Osteoblast (primary cell): ENCODE results near the gene TTC7B. TPM values are rescaled to one million over a fixed set of nuclear protein-coding genes. Genes with fewer than 3 reads are reported as not detected.

Experiments used
- DNase-seq: peaks from one replicate; pipeline ENCODE4 v3.0.0; 2011; ENCODE audit warnings: low spot score, mixed read lengths; ENCODE audit not compliant: insufficient read length; ENCODE audit errors: missing footprints
- H2AFZ ChIP-seq: 2 replicates; pipeline ENCODE4 v1.6.0; 2011; ENCODE audit warnings: mild to moderate bottlenecking, low read length
- H3K27ac ChIP-seq: 2 replicates; pipeline ENCODE4 v1.5.1; 2011; ENCODE audit warnings: mild to moderate bottlenecking, low read depth, low read length, moderate library complexity
- H3K27me3 ChIP-seq: 2 replicates; pipeline ENCODE4 v1.6.0; 2012; ENCODE audit warnings: mild to moderate bottlenecking, control low read depth, inconsistent platforms, low read length, moderate library complexity; ENCODE audit not compliant: insufficient read depth
- H3K36me3 ChIP-seq: 2 replicates; pipeline ENCODE4 v1.5.1; 2011; ENCODE audit warnings: mild to moderate bottlenecking, low read length, control low read depth, moderate library complexity; ENCODE audit not compliant: insufficient read depth
- H3K4me1 ChIP-seq: 2 replicates; pipeline ENCODE4 v1.5.1; 2011; ENCODE audit warnings: mild to moderate bottlenecking, low read length, control low read depth, moderate library complexity; ENCODE audit not compliant: insufficient read depth
- H3K4me2 ChIP-seq: 2 replicates; pipeline ENCODE4 v1.6.0; 2011; ENCODE audit warnings: mild to moderate bottlenecking, low read length; ENCODE audit not compliant: insufficient read depth
- H3K4me3 ChIP-seq: fragments of 200-600 bp; sonication (generic); 3 replicates; pipeline ENCODE4 v1.5.1; 2012; ENCODE audit warnings: mild to moderate bottlenecking, low read length, inconsistent platforms; ENCODE audit not compliant: insufficient read depth
- H3K79me2 ChIP-seq: 2 replicates; pipeline ENCODE4 v1.6.0; 2012; ENCODE audit warnings: mild to moderate bottlenecking, low read length, control low read depth, inconsistent platforms; ENCODE audit not compliant: insufficient read depth
- H3K9me3 ChIP-seq: 2 replicates; pipeline ENCODE4 v1.5.1; 2011; ENCODE audit warnings: low read depth, low read length, control low read depth
- H4K20me1 ChIP-seq: 2 replicates; pipeline ENCODE4 v1.6.0; 2012; ENCODE audit warnings: mild to moderate bottlenecking, low read length, control low read depth; ENCODE audit not compliant: insufficient read depth
- total RNA-seq: library from RNA; depleted of rRNA; stranded (reverse); fragments of >200 nt; gene quantifications from 2 replicates; pipeline ENCODE4 v1.2.3, GENCODE V29; 2012
- TF ChIP-seq, protein P1 (sequence below): IDR thresholded peaks from 2 replicates; pipeline ENCODE4 v1.5.1; 2011; ENCODE audit warnings: mild to moderate bottlenecking, low read depth, low read length, moderate library complexity; ENCODE audit errors: extremely low read depth

TTC7B gene
- total RNA-seq, 1 donor, result 14.5 TPM

DNA sequence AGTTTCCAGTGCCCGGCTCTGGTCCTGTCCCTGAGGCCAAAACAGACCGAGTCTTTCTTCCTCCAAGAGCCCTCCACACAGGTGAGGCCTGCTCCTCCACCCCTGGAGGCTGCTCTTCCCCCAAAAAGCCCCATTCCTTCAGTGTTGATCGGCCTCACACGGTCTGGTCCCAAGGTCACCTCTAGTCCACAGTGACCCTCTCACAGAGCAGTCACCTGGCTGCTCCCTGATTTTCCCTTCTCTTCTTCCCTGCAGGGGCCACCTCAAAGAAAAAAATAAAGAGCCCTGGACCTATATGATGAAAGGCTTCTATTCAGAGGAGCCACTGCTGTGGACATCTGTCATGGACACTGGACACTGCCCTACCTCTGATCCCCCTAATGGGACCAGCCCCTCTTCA lies 42.5 kb downstream of the TTC7B start:
- TF ChIP-seq, protein P1, sequence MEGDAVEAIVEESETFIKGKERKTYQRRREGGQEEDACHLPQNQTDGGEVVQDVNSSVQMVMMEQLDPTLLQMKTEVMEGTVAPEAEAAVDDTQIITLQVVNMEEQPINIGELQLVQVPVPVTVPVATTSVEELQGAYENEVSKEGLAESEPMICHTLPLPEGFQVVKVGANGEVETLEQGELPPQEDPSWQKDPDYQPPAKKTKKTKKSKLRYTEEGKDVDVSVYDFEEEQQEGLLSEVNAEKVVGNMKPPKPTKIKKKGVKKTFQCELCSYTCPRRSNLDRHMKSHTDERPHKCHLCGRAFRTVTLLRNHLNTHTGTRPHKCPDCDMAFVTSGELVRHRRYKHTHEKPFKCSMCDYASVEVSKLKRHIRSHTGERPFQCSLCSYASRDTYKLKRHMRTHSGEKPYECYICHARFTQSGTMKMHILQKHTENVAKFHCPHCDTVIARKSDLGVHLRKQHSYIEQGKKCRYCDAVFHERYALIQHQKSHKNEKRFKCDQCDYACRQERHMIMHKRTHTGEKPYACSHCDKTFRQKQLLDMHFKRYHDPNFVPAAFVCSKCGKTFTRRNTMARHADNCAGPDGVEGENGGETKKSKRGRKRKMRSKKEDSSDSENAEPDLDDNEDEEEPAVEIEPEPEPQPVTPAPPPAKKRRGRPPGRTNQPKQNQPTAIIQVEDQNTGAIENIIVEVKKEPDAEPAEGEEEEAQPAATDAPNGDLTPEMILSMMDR, result no peak
- H3K27me3 ChIP-seq, result no peaks in the 10 kb centered on the region
- H3K4me3 ChIP-seq, result no peak overlapping the region
- no peak for DNase-seq
- H3K36me3 ChIP-seq, result no peaks in the 10 kb centered on the region
- H2AFZ ChIP-seq, result no peak overlapping the region
- no peaks in the 10 kb centered on the region for H3K4me1 ChIP-seq
- no peaks in the 10 kb centered on the region for H3K9me3 ChIP-seq
- no peak overlapping the region for H3K27ac ChIP-seq
- no peak overlapping the region for H3K4me2 ChIP-seq
- H3K79me2 ChIP-seq, result no peaks in the 10 kb centered on the region
- H4K20me1 ChIP-seq, result no peaks in the 10 kb centered on the region

DNA sequence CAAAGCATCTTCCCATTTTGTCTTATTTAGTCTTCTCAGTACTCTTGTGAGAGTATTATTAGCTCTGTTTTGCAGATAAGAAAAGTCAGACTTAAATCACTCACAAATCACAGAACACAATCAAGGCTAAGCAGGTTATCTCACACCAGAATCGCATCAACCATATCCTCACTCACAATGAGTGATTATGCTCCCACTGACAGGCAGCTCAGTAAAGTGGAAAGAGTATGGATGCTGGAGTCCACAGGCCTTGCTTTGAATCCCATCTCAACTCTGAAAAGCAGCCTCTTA lies 43.1 kb downstream of the TTC7B start:
- TF ChIP-seq, protein P1, result no peak
- Histone ChIP-seq H3K27ac (no peak overlapping the region), H3K4me2 (no peak overlapping the region), H3K4me1 (no peaks in the 10 kb centered on the region), H3K4me3 (no peak overlapping the region), H3K36me3 (no peaks in the 10 kb centered on the region), H3K79me2 (no peaks in the 10 kb centered on the region), H3K9me3 (peaks cover 2% of the 10 kb centered on the region), H3K27me3 (no peaks in the 10 kb centered on the region), H4K20me1 (no peaks in the 10 kb centered on the region), H2AFZ (no peak overlapping the region)
- DNase-seq, result no peak

DNA sequence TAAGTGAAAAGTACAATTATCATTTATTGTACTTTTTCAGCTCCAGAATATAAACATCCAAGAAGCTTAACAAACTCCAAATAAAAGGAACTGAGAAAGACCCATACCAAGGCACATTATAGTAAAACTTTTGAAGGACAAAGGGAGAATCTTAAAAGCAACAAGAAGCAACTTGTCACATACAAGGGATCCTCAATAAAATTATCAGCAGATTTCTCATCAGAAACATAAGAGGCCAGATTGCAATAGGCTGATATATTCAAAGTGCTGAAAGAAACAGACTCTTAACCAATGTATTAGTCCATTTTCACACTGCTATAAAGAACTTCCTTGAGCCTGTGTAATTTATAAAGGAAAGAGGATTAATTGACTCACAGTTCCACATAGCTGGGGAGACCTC lies 48.3 kb downstream of the TTC7B start:
- Histone ChIP-seq H3K36me3 (no peaks in the 10 kb centered on the region), H3K27me3 (no peaks in the 10 kb centered on the region), H2AFZ (no peak overlapping the region), H3K4me1 (no peaks in the 10 kb centered on the region), H3K4me3 (no peak overlapping the region), H3K79me2 (no peaks in the 10 kb centered on the region), H3K9me3 (peaks cover 3% of the 10 kb centered on the region), H4K20me1 (no peaks in the 10 kb centered on the region), H3K4me2 (no peak overlapping the region), H3K27ac (no peak overlapping the region)
- TF ChIP-seq, protein P1, result no peak
- DNase-seq, result no peak

DNA sequence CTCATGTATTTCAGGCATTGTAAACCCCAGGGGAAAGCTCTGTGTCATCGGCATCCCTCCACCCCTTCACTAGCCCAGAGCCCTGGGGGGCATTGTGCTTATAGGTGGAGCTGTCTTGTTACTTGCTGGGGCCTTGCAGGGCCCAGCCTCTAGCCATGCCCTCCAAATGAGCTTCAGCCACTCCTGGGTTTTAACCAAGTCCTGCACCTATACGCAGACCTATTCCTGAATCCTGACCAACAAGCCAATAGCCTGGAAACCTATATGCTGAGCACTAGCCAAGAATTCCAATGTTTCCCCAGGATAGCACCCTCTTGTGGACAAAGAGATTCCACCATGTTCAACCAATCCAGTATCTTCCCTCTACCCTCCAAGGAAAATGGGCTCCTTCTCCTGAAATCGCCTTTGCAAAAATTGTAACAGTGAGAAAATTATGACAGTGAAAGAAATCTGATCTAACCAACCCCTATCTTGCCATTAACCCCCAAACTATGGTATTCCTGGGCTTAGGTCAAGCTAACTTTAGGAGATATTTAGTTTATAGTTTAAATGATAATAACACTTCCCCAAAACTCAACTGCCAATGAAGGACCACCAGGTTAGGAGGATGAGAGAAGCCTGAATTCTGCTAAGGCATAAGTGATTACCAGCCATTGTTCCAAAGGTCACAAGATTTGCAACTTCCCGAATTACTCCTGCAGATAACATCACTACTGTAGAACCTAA lies 55.5 kb downstream of the TTC7B start:
- TF ChIP-seq, protein P1, result peak; percentile 63
- H3K9me3 ChIP-seq, result no peaks in the 10 kb centered on the region

More for the DNA sequence above, 55.5 kb downstream of the TTC7B start:
- no peak overlapping the region for H3K27ac ChIP-seq
- no peaks in the 10 kb centered on the region for H4K20me1 ChIP-seq
- no peaks in the 10 kb centered on the region for H3K27me3 ChIP-seq
- H3K4me1 ChIP-seq, result peaks cover 12% of the 10 kb centered on the region
- H3K79me2 ChIP-seq, result no peaks in the 10 kb centered on the region
- H2AFZ ChIP-seq, result no peak overlapping the region
- H3K4me3 ChIP-seq, result no peak overlapping the region
- H3K4me2 ChIP-seq, result no peak overlapping the region
- H3K36me3 ChIP-seq, result no peaks in the 10 kb centered on the region
- no peak for DNase-seq
